Measurements from ENCODE around the gene ELOVL2.

ELOVL2 gene

DNA sequence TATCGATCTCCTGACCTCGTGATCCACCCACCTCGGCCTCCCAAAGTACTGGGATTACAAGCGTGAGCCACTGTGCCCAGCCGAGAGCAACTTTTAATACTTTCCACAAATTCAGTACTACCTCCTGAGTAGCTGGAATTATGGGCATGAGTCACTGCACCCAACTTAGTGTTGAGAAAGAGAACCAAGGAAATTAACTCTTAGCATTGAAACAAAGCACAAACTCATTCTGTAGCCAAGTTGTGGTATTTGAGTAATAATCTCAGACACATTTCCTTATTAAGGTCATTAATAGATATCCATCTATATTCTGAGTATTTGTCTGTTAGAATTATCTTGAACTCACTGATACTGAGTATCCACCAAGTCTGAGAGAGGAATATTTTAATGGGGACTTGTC, 14.3 kb upstream of the ELOVL2 start:
- no peak for DNase-seq (ENCODE audit: low read depth)
- no peak for TF ChIP-seq CTCF (IDR thresholded peaks at IDR 0.05; ENCODE audit: low read depth, low read length, missing control alignments)
- no peak overlapping the region for H3K4me3 ChIP-seq (ENCODE audit: low read depth, low read length)

GRCh38 chr6:11056871-11057270, 12.8 kb upstream of the ELOVL2 start:
- no peak for DNase-seq (ENCODE audit: low read depth)
- no peak overlapping the region for H3K4me3 ChIP-seq (ENCODE audit: low read depth, low read length)
- TF ChIP-seq CTCF (IDR thresholded peaks at IDR 0.05; ENCODE audit: low read depth, low read length, missing control alignments) = no peak

DNA sequence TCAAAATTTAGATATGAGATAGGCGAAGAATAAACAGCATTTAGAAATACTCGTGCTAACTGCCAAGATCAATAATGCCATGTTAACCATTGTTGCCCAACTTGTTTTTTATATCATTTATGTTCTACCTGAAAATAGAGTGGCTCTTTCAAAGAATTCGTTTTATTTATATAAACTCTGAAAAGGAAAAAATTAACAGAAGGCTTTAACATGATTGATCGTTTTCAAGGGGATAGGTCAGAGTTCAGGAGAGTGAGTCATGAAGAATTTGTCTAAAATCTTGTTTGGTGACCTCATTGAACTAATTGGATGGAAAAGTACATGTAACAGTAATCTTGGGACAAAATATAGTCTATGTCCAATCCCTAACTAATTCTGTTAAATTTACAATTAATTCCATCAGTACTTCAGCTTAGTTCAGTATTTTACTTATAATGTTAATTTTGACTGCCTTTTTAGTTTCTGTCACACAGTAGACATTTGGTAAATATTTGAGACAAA, 11.1 kb upstream of the ELOVL2 start:
- DNase-seq (ENCODE audit: low read depth) = no peak
- TF ChIP-seq CTCF (IDR thresholded peaks at IDR 0.05; ENCODE audit: low read depth, low read length, missing control alignments) = no peak
- no peak overlapping the region for H3K4me3 ChIP-seq (ENCODE audit: low read depth, low read length)

GRCh38 chr6:11054722-11055121, 10.6 kb upstream of the ELOVL2 start:
- no peak overlapping the region for H3K4me3 ChIP-seq (ENCODE audit: low read depth, low read length)
- no peak for TF ChIP-seq CTCF (IDR thresholded peaks at IDR 0.05; ENCODE audit: low read depth, low read length, missing control alignments)
- no peak for DNase-seq (ENCODE audit: low read depth)

GRCh38 chr6:11053307-11053706, 9.2 kb upstream of the ELOVL2 start:
- DNase-seq (ENCODE audit: low read depth) = no peak
- no peak overlapping the region for H3K4me3 ChIP-seq (ENCODE audit: low read depth, low read length)
- TF ChIP-seq CTCF (IDR thresholded peaks at IDR 0.05; ENCODE audit: low read depth, low read length, missing control alignments) = no peak

DNA sequence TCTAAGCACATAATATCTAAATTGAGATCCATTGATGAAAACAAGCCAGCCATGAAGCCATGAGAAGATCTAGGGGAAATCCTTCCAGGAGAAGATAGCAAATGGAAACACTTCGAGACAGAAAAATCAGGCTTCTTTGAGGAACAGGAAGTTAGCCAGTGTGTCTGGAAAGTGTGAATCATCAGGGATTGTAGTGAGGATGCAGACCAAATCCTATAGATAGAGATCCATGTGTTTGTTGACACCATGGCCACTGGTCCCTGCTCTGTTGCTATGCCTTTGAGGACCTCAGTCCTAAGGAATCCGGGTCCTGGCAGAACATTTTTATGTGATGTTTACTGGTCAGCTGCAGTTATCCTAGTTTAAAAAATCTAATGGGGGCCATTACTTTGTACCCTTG, 6.6 kb upstream of the ELOVL2 start:
- H3K4me3 ChIP-seq (ENCODE audit: low read depth, low read length) = no peak overlapping the region
- no peak for TF ChIP-seq CTCF (IDR thresholded peaks at IDR 0.05; ENCODE audit: low read depth, low read length, missing control alignments)
- DNase-seq (ENCODE audit: low read depth) = no peak

- H3K4me3 ChIP-seq (ENCODE audit: low read depth, low read length) = no peak overlapping the region; the same call in 1 of the 2 replicates
- TF ChIP-seq CTCF (IDR thresholded peaks at IDR 0.05; ENCODE audit: low read depth, low read length, missing control alignments) = no peak
- no peak for DNase-seq (ENCODE audit: low read depth)
These were observed 635 bp upstream of the ELOVL2 start for GRCh38 chr6:11044712-11045167.

Data from GM12864 (cell line).